GM12873 (cell line): Measurements from ENCODE around the gene URI1.

Source experiments
- CTCF ChIP-seq: IDR thresholded peaks from 2 replicates; pipeline ENCODE4 v1.5.1; 2012; ENCODE audit warnings: low read depth, mild to moderate bottlenecking, moderate library complexity, low read length, control low read depth; ENCODE audit not compliant: insufficient read depth; ENCODE audit errors: missing control alignments

Gene URI1

GRCh38 chr19:30053558-30053957 lies 111.5 kb downstream of the URI1 start:
- TF ChIP-seq CTCF = no peak

GRCh38 chr19:30054210-30054609 lies 112.2 kb downstream of the URI1 start:
- no peak for TF ChIP-seq CTCF

GRCh38 chr19:30056580-30056979 lies 114.5 kb downstream of the URI1 start:
- no peak for TF ChIP-seq CTCF

GRCh38 chr19:30059741-30060457 lies 117.9 kb downstream of the URI1 start:
- TF ChIP-seq CTCF = no peak

- TF ChIP-seq CTCF = no peak
Measured at GRCh38 chr19:30060531-30061222, 118.6 kb downstream of the URI1 start.

- no peak for TF ChIP-seq CTCF
Measured at GRCh38 chr19:30061223-30062064, 119.4 kb downstream of the URI1 start.
